ENCODE data around the gene WDR59.

WDR59 gene

DNA sequence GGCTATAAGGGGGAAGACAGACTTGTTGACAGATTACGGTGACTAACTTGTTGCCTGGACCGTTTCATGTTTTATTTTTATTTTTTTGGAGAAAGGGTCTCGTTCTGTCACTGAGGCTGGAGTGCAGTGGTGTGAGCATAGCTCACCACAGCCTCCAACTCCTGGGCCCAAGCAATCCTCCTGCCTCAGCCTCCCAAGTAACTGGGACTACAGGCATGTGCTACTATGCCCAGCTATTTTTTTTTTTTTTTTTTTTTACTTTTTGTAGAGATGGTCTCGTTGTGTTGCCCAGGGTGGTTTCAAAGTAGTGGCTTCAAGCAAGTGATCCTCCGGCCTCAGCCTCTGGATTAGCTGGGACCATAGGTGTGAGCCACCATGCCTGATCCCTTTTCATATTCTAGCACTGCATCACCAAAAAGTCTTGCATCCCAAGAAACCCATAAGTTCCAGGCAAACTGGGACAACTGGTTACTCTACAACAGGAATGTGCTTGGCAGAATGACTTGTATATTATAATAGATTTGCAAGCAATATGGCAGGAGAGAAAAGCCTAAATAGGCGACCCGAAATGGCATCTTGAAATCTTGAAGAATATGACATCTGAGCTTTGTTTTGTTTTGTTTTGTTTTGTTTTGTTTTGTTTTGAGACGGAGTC, 2.2 kb upstream of the WDR59 start:
- TF ChIP-seq EZH2phosphoT487 (IDR thresholded peaks at IDR 0.05; ENCODE audit: low read length) (no peak), CTCF (IDR thresholded peaks at IDR 0.05; ENCODE audit: low read length) (no peak)
- H3K9me3 ChIP-seq (replicated peaks; ENCODE audit: insufficient read depth, low read length) = no peaks in the 10 kb centered on the region
- H3F3A ChIP-seq (ENCODE audit: insufficient read depth, low read length) = no peaks in the 10 kb centered on the region
- H2AFZ ChIP-seq (ENCODE audit: low read length) = no peak overlapping the region
- H3K27ac ChIP-seq (ENCODE audit: low read length) = no peak overlapping the region
- H4K20me1 ChIP-seq (ENCODE audit: insufficient read depth, low read length) = no peaks in the 10 kb centered on the region
- no peaks in the 10 kb centered on the region for H3K27me3 ChIP-seq (replicated peaks; ENCODE audit: insufficient read depth, low read length)
- H3K4me2 ChIP-seq (ENCODE audit: low read depth, low read length) = no peak overlapping the region
- no peak overlapping the region for H3K4me3 ChIP-seq (ENCODE audit: low read length)
- no peaks in the 10 kb centered on the region for H3K4me1 ChIP-seq (ENCODE audit: low read length)
- no peak overlapping the region for H3K9ac ChIP-seq (ENCODE audit: low read length)
- H3K9me2 ChIP-seq (replicated peaks; ENCODE audit: insufficient read depth, low read length) = no peaks in the 10 kb centered on the region
- DNase-seq = no peak
- no peaks in the 10 kb centered on the region for H3K36me3 ChIP-seq (replicated peaks; ENCODE audit: insufficient read depth, low read length)
- H3K79me2 ChIP-seq (ENCODE audit: low read length) = peaks cover 5% of the 10 kb centered on the region; the same call in 1 of the 2 replicates

DNA sequence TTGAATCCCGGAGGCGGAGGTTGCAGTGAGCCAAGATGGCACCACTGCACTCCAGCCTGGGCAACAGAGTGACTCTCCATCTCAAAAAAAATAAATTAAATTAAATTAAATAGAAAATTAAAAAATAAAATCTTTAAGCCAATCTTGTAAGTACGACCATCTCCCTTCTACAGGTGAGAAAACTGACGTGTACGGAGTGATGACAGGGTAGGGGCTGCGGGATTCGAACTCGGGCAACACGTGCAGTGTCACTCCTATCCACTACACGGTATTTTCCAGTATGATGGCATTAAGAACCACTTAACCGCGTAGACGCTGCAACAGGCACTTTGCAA, 762 bp downstream of the WDR59 start:
- Histone ChIP-seq H3K79me2 (ENCODE audit: low read length) (peaks cover 5% of the 10 kb centered on the region; the same call in 1 of the 2 replicates), H2AFZ (ENCODE audit: low read length) (no peak overlapping the region)
- no peak for DNase-seq

DNA sequence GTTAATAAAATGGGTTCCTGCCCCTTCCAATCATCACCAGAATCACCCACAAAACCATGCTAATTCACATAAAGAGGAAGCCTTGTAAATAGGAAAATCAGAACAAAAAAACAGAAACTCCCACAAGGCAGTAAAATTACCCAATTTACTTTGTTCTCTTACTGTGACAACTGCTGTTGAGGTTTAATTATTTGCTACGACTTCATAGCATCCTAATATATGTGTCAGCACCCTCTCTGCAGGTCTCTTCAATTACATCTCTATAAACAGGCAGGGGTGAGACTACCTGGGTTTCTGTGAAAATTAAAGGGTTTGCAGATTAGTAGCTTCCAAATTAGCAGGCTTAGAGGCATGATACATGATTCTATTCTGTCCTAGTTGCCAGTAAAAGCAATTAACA, 2.7 kb downstream of the WDR59 start:
- H3K4me1 ChIP-seq (ENCODE audit: low read length) = no peaks in the 10 kb centered on the region
- H3K79me2 ChIP-seq (ENCODE audit: low read length) = peaks cover 5% of the 10 kb centered on the region; the same call in 1 of the 2 replicates
- no peak overlapping the region for H2AFZ ChIP-seq (ENCODE audit: low read length)
- TF ChIP-seq CTCF (IDR thresholded peaks at IDR 0.05; ENCODE audit: low read length) = no peak
- TF ChIP-seq EZH2 (optimal IDR thresholded peaks at IDR 0.05; ENCODE audit: low read depth, low read length) = no peak
- no peak for TF ChIP-seq EZH2phosphoT487 (IDR thresholded peaks at IDR 0.05; ENCODE audit: low read length)
- H3K9me3 ChIP-seq (replicated peaks; ENCODE audit: insufficient read depth, low read length) = no peaks in the 10 kb centered on the region
- H3K9me2 ChIP-seq (replicated peaks; ENCODE audit: insufficient read depth, low read length) = no peaks in the 10 kb centered on the region
- H3K36me3 ChIP-seq (replicated peaks; ENCODE audit: insufficient read depth, low read length) = no peaks in the 10 kb centered on the region
- H3K4me3 ChIP-seq (ENCODE audit: low read length) = no peak overlapping the region
- no peak overlapping the region for H3K9ac ChIP-seq (ENCODE audit: low read length)
- H4K20me1 ChIP-seq (ENCODE audit: insufficient read depth, low read length) = no peaks in the 10 kb centered on the region
- no peak for DNase-seq
- no peak overlapping the region for H3K4me2 ChIP-seq (ENCODE audit: low read depth, low read length)
- H3F3A ChIP-seq (ENCODE audit: insufficient read depth, low read length) = no peaks in the 10 kb centered on the region
- no peak overlapping the region for H3K27ac ChIP-seq (ENCODE audit: low read length)
- no peaks in the 10 kb centered on the region for H3K27me3 ChIP-seq (replicated peaks; ENCODE audit: insufficient read depth, low read length)

More for the DNA sequence above, 762 bp downstream of the WDR59 start:
- H3K4me3 ChIP-seq (ENCODE audit: low read length) = peak overlapping the region; percentile 93
- no peaks in the 10 kb centered on the region for H3K9me3 ChIP-seq (replicated peaks; ENCODE audit: insufficient read depth, low read length)
- TF ChIP-seq EZH2phosphoT487 (IDR thresholded peaks at IDR 0.05; ENCODE audit: low read length) (no peak), EZH2 (optimal IDR thresholded peaks at IDR 0.05; ENCODE audit: low read depth, low read length) (no peak), CTCF (IDR thresholded peaks at IDR 0.05; ENCODE audit: low read length) (no peak)
- no peaks in the 10 kb centered on the region for H4K20me1 ChIP-seq (ENCODE audit: insufficient read depth, low read length)
- H3K27ac ChIP-seq (ENCODE audit: low read length) = no peak overlapping the region
- H3F3A ChIP-seq (ENCODE audit: insufficient read depth, low read length) = no peaks in the 10 kb centered on the region
- peak overlapping the region; percentile 57; the same call in 1 of the 2 replicates for H3K4me2 ChIP-seq (ENCODE audit: low read depth, low read length)
- no peaks in the 10 kb centered on the region for H3K4me1 ChIP-seq (ENCODE audit: low read length)
- H3K9me2 ChIP-seq (replicated peaks; ENCODE audit: insufficient read depth, low read length) = no peaks in the 10 kb centered on the region
- peak overlapping the region; percentile 74; the same call in 1 of the 2 replicates for H3K9ac ChIP-seq (ENCODE audit: low read length)
- H3K27me3 ChIP-seq (replicated peaks; ENCODE audit: insufficient read depth, low read length) = no peaks in the 10 kb centered on the region
- H3K36me3 ChIP-seq (replicated peaks; ENCODE audit: insufficient read depth, low read length) = no peaks in the 10 kb centered on the region
